NCI-H1930 (cell line): ENCODE measurements around the gene HIBADH.

ENCODE experiments used
- DNase-seq, 2 experiments: peaks; one replicate each; lab custom pipeline; 2025; lab: John Stamatoyannopoulos, UW

The HIBADH gene

DNA sequence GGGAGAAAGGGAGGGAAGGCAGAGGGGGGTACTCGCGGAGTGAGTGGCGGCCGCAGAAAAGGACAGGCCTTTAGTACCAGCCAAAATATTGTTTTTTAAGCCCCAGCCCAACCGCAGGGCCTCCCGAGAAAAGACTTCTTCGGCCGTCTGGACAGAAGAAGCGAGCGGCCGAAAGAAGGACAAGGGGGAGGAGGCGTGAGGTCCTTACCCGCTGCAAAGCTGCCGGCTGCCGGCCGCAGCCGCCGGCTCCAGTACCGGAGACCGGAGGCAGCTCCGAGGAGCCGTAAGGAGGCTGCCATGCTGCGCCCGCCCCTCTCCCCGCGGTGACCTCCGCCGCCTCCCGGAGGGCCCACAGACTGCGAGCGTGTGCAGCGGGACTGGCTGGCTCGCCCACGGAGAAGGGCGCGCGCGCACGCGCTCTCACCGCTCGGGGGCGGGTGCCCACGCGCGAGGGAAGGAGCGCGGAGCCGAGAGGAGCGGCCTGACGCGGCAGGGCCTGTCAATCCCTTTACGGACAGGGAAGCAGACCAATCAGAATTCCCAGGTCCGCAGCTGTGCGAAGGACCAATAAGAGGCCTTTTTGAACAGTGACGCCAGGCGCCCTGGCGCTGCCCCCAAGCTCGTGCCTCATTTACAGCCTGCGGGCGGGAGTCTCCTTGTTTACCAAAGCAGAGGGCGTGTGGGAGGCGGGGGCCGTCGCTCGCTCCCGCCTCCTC lies at the start of gene HIBADH:
Gene HIBADH (minus strand): TSS at position 394 of the 716 bp plus-strand sequence. CDS start 95 bp downstream, at position 299.
- DNase-seq, result peak; percentile 95 to 97

DNA sequence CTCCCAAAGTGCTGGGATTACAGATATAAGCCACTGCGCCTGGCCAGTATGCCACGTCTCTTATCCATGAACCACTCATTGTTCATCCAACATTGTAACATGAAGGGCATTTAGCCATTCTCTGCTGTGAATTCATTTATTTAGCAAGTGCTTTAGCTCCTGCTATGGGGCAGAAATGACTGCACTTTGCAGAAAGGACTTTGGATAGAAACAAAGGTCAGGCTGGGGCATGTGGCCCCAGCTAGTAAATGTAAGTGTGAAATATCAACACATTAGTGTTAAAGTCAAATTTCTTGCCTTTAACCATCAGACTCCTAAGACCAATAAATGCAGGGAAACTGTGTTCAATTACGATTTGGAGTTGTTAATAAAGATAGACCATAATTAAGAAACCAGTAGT lies 49.5 kb upstream of the HIBADH start:
- no peak for DNase-seq

DNA sequence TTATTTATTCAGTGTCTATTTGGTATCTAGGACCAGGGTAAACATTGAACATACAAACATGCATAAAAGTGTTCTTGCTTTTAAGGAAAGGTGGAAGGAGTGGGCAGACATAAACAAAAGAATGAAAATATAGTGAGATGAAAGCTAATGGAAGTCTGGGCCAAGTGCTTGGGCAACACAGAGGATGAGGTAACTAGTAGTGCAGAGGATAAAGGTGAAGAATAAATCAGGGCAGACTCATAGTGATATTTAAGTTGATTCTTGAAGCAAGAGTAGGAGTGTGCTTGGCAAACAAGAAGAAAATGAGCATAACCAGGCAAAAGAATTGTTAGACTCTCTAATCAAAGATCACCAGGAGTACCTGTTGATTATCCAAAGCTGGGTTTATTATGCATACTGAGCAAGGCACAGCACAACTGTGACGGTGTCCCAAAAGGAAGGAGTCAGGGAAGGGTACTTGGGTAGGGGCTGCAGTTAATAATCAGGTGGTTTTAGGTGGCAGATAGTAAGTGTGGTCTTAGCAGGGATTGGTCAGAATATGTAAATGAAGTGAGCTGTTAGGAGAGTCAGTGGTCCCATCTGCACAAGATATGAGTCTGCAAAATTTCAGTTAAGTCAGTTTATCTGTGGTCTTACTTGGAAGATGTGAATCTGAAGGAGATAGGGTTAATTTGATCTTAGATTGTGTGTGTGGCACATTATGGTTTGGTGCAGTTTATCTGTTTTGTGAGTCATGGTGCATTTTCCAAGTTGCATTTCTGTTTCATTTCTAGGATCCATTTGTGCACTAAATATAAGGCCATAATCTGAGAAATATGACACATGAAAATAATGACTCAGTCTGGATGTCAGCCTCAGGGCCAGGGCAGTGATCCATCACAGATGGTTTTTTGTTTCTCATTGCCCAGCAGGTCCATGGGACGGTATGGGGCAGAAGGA lies 46.7 kb upstream of the HIBADH start:
- no peak for DNase-seq

DNA sequence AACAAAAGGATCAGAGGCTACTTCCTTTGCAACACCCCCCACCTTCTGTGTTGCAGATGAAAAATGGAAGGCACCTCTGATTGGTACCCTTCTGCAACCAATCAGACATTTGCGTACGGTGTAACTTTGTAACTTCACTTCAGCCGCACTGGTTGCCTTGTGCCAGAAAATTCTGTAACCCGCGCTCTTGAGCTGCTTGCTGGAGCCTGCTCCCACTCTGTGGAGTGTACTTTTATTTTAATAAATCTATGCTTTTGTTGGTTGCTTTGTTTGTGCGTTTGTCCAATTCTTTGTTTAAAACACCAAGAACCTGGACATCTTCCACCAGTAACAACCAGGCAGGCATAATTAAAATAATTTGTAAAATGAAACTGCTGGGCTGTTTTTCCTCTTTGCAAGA lies 45.8 kb upstream of the HIBADH start:
- no peak for DNase-seq

DNA sequence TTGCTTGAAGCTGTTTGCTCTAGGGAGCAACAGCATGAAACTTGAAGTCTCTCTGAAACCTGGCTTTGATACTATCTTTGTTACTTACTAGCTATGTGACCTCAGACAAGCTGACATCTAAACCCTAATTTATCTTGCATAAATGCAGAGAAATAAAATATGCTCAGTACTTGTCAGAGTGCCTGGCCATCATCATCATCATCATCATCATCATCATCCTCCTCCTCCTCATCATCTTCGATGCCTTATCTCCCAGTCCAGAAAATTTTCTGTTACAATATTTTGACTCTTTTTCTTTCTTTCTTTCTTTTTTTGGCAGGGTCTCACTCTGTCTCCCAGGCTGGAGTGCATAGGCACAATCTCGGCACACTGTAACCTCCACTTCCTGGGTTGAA lies 42.5 kb upstream of the HIBADH start:
- DNase-seq, result no peak

DNA sequence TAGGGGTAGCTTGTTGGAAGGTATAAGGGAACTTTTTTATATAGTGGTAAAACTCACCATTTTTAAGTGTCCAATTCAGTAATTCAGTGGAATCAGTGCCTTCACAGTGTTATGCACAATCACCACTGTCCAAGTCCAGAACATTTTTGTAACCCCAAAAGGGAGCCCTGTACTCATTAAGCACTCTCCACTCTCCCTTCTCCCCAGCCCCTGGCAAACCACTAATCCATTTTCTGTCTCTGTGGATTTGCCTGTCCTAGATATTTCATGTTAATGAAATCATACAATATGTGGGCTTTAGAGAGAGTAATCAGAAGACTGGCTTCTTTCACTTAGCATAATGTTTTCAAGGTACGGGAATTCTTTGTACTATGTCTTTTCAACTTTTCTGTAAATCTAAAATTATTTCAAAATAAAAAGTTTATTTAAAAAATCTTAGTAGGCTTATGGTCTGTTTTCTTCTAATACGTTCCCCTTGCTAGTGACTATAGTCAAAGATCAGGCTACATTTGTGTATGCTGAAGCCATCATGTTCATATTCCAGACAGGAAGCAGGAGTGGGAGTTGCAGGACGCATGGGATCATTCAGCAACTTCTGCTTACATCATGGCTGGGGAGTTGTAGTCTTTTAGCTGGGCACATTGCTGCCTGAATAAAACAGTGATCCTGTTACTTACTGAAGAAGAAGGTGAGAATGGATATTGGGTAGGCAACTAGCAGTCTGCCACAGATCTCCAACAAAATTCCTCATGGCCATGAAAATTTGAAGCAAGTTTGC lies 41.9 kb upstream of the HIBADH start:
- DNase-seq, result no peak

DNA sequence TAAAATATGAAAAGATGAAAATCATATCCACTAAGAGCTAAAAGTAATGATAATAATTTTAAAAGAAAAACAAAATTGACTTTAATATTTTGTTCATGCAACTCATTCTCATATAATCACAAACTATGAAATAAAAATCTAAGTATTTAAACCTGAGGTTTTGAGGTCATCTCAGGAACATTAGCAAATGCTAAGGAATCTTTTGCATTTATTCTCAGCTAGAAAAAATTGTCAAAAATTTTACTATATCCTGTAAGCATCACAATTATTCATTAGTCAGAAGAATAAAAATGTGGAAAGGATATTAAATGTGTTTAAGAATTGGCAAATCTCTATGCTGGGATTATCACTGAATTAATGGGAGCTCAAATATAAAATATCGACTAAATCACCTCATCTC lies 40.5 kb upstream of the HIBADH start:
- DNase-seq, result no peak

DNA sequence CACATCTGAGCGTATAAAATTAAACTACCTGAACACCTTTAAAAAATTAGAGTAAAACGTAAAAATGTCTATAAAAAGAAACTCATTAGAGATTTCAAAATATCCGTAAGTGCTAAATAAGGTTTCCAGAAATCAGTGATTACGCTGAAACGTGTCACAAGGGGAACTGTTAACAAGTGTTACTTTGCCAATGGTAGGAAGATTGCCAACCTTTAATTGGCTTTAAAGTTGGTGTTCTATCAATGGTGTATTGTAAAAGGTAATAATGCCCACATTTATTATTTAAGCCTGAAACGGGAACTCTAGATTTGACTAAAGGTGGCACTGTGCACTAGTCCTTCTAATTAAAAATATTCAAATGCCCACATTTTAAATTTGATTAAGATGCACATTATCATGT lies 37.8 kb upstream of the HIBADH start:
- no peak for DNase-seq

DNA sequence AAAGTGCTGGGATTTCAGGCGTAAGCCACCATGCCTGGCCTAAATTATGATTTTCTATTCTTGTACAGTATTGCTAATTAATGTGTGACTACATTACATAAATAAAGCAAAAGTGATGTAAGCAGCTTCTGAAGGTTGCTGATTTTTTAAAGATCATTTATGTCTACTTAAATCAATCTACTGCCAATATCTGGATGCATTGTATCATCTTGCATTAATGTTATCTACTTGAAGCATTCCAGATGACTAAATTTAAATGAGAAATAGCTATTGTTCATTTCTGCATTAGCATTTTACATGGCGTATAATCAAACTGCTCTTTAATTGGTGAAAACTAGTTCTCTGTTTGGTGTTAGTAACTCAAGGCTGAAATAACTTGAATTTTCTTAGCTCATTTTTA lies 37.1 kb upstream of the HIBADH start:
- no peak for DNase-seq

DNA sequence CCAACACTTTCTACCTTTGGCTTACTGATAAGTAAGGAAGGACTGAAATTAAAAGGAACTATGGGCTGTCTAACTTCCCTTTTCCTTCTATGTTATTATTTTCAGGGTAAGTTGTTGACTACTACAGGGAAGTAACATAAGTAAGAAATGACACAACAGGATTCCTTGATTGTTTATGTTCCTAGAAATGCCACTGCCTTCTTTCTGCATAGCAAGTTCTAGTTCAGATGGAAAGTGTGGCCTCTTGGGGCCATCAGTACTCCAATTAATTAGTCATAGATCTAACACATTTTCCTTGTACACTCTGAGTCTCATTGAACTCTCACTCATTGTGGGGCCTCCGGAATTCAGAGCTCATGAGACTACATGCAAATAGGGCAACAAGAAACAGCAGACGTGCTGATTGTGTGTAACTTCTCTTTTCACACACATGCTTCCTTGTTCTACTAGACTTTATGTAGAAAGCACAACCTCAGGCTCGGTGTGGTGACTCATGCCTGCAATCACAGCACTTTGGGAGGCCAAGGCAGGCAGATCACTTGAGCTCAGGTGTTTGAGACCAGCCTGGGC lies 35.3 kb upstream of the HIBADH start:
- no peak for DNase-seq

DNA sequence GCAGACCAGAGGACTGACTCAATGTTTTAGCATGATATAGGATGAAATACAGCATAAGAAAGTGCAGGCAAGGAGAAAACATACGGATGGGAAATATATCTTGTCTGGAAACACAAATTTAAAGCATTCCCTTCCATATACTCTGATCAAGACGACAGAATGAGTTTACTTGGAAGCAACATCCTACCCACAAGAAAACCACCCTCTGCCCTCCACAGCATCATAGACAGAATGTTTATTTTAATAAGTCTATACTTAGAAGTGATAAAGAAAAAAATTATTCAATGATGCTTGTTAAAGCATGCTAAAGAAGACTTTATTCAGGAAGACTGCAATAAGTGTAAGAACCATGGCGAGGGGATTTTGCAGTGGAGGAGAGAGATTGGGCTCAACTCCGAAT lies 32.4 kb upstream of the HIBADH start:
- DNase-seq, result no peak

DNA sequence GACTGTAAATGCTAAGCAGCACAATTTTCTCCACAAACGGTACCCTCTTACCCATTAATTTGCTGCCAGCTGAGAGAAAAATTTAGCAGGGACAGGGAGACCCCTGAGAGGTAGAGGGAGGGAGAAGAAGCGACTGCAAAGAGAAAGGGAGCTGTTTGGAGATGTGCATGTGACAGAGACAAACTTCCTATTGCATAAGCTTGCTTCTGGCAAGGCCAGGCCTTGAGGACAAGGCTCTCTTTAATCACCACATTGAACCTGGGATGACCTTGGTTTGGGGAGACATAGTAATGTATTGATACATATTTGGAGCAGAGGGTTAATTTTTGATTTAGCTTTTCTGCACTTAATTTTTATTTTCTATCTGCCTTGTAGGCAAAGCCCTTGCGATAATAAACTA lies 31.1 kb upstream of the HIBADH start:
- DNase-seq, result no peak

DNA sequence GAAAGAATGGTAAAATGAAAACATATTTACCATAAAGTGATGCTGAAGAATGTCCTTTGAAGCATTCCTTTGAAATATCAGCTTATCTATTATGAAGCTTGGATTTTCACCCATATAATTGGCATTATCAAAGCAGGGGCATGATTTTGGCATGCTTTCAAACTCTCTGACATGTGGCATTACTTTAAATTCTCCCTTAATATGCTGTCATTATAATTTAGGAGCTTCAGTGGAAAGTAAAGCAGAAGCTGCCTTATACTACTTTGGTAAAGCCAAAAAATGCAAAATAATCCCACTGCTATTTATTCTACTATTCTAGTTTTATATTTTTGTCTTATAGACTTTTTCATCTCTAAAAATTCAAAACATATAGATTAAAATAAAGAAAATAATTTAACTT lies 28.0 kb upstream of the HIBADH start:
- no peak for DNase-seq

DNA sequence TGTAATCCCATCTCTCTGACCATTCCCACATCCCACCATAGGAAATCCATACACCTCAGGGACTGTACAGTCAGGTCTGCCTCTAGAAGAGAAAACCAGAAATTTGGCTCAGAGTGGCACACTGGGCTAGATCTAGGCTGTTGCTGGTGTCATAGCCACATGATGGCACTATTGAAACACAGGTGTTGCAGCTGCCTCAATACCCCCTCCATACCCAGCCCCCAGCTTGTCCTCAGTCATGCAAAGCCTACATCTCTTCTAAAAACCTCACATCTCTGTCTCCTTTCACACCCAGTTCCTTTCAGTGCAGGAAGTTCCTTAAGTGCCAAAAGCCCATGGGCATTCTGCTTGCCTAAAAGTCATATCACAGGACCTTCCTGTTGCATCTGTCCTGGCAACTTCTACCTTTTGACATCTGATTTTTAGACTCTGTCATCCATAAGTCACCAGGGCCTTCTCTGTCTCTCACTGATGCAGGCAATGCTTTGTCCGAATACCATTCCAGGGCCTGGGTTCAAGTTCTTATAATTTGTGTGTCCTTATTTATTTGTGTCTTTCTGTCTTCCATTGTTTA lies 27.0 kb upstream of the HIBADH start:
- peak in 1 of 2 experiments; percentile 31 for DNase-seq

DNA sequence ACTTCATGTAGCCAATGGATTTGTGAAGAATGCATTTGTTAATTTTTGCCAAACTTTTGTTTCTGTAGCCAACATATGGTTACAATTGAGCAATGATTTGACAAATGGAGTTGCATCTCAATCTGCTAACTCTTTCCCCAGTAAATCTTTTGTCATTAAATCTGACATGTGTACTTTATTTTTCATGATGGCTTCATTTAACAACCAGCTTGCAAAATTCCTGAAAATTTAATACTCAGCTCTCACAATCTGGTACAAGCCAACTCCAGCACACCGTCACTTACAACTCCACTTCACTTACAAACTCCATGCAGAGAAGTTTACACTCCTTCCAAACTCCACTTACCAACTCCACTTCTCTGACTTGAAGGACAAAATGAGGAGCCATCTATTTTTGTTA lies 26.5 kb upstream of the HIBADH start:
- no peak for DNase-seq

DNA sequence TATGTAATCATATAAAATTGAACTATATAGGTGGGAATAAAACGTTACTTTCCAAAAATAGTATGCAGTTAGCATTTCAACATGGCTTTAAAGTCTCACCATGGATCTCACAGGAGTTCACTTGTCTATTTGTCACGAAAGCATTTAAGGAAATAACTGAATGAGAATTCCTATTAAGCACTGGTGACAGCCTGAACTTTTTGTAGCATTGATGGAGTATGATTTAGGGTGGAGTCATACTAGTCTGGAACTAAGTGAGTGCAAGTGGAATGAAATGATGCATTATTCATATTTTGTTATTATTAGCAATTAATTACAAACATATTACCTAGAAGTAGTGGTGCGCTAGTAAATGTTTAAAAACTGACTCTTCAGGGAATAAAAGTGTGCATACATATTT lies 26.0 kb upstream of the HIBADH start:
- no peak for DNase-seq

DNA sequence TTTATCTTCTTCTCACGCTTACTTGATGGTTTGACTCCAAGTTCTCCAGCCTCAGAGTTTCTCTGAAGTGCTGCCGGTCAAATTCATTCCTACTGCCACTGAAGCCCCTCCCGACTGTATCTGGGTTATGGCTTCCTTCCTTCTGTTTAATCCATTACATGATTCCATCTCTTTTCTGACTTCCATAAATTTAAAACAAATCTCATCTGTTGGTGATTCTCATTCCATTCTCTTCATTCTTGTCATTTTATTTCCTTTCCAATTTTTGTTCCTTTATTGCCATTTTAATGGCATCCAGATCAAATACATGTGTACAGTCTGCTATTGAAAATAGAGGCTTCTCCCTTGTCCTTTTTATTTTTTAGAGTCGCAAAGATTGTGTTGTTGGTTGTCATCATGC lies 25.4 kb upstream of the HIBADH start:
- no peak for DNase-seq

DNA sequence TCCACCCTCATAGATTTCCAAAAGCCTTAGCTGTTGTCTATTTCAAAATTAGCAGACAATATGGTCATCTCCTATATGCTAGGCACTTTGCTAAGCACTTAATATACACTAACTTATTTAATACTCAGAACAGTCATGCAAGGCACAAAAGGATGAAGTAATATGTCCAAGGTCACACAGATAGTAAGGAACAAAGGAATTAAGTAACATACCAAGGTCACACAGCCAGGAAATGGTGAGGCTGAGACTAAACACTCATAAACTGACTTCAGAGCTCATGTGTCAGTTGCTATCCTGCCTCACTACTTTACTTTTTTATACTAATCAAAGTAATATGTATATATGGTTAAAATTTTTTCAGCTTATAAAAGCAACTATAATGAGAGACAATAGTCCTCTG lies 23.6 kb upstream of the HIBADH start:
- no peak for DNase-seq

DNA sequence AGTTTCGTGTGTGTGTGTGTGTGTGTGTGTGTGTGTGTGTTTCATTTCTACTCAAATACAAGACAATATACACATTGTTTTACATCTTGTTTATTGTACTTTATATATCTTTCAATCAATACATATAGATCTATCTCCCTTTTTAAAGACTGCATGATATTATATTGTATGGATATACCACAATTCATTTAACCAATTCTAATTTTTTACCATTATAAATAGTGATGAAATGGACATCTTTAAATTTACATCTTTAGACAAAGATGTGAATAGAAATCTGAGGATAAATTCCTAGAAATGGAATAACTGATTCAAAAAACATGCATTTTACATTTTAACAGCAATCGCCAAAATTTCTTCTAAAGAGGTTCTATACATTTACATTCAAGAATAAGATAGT lies 23.2 kb upstream of the HIBADH start:
- DNase-seq, result no peak

DNA sequence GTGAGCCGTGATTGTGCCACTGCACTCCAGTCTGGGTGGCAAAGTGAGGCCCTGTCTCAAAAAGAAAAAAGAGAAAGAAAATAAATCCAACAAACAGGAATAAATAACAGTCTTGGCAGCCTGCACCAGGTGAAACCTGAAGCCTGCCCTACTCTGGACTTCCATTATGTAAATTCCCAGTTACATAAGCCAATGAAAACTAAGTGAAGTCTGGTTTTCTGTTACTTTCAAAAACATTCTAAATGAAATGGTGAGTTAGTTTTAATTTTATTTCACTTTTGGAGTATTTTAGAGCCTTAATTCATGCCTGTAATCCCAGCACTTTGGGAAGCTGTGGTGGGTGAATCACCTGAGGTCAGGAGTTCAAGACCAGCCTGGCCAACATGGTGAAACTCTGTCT lies 22.5 kb upstream of the HIBADH start:
- no peak for DNase-seq

DNA sequence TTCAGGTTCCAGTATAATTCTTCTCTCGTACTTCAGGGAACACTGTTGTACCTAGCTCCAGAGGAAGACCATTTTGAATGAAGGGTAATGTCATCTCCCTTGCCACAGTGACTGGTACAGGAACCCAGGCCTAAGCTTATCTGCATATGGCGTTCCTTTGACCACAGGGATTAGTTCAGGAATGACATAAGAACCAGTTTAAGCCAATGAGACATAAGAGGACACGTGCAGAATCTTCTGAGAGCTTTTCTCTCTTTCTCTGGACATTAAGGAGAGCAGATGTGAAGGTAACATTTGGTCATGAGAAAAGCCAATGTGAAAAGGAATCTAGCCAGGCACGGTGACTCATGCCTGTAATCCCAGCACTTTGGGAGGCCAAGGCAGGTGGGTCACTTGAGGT lies 21.8 kb upstream of the HIBADH start:
- DNase-seq, result no peak

DNA sequence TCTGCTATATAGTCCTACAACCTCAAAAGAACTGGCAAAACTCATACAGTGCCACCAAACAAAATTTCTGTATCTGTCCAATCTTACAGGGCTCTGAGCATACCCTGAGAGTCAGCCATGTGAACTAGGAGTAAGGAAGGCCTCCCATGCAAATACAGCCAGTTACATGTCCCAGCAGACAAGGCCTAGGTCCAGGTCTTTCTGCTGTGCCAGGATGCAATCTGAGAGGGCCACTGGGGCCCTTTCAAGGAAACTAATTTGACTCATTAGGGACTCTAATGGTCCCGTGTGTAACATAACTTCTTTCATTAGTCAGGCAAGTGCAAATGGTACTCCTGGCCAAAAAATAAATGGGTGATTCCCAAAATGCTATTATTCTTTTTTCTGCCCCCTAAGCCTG lies 17.9 kb upstream of the HIBADH start:
- no peak for DNase-seq
